Prostate gland (tissue), 2 donors: ENCODE data around the gene PI3.

Source experiments
- CTCF ChIP-seq, 4 experiments: fragments of 200-600 bp in 2 of 4; fragments of 450-650 bp in 2 of 4; sonication (generic) in 2 of 4; IDR thresholded peaks; 1 replicate in 3 of 4; 2 replicates in 1 of 4; pipeline ENCODE4 v1.5.1; 2016 to 2019; ENCODE audit warnings: antibody characterized with exemption in 4 of 4, mild to moderate bottlenecking in 2 of 4, moderate library complexity in 2 of 4
- POLR2A ChIP-seq: fragments of 450-650 bp; IDR thresholded peaks from one replicate; pipeline ENCODE4 v1.6.1; 2016; ENCODE audit warnings: antibody characterized with exemption, mild to moderate bottlenecking
- POLR2AphosphoS5 ChIP-seq: sonication (generic); formaldehyde crosslinking; IDR thresholded peaks from one replicate; pipeline ENCODE4 v1.6.1; 2017; ENCODE audit warnings: antibody characterized with exemption

- no peak for TF ChIP-seq CTCF (IDR thresholded peaks at IDR 0.05)
- no peak for TF ChIP-seq POLR2AphosphoS5
- TF ChIP-seq POLR2A: no peak
Observed at GRCh38 chr20:45164906-45165305, 9.8 kb upstream of the PI3 start.
